HK-2 (cell line): Measurements from ENCODE around the gene KRT81.
A peak's percentile ranks its signal among the peaks of the same experiment; 100 is the strongest.
"Not testable (repeated sequence)": the region's sequence is repeated elsewhere in the genome, so short reads cannot be mapped to it uniquely, and the experiment has no call there.

Experiments
- DNase-seq: peaks from one replicate; pipeline ENCODE4 v3.0.0-alpha.2; 2018; ENCODE audit not compliant: unreplicated experiment

The KRT81 gene

GRCh38 chr12:52296572-52297215 is 5.4 kb upstream of the KRT81 start:
- no peak for DNase-seq

- DNase-seq: no peak
Observed at GRCh38 chr12:52295663-52296062, 4.3 kb upstream of the KRT81 start.

GRCh38 chr12:52294803-52295202 is 3.5 kb upstream of the KRT81 start:
- DNase-seq: no peak

- DNase-seq: no peak
Observed at GRCh38 chr12:52293926-52294325, 2.6 kb upstream of the KRT81 start.

- DNase-seq: not testable (repeated sequence)
Observed at GRCh38 chr12:52290483-52291134, 725 bp downstream of the KRT81 start.

- not testable (repeated sequence) for DNase-seq
Observed at GRCh38 chr12:52287816-52288805, 3.2 kb downstream of the KRT81 start.

- not testable (repeated sequence) for DNase-seq
Observed at GRCh38 chr12:52286857-52287785, 4.2 kb downstream of the KRT81 start.

GRCh38 chr12:52285851-52286530 is 5.3 kb downstream of the KRT81 start:
- DNase-seq: no peak

GRCh38 chr12:52285172-52285745 is 6.1 kb downstream of the KRT81 start:
- DNase-seq: no peak

- no peak for DNase-seq
Observed at GRCh38 chr12:52284562-52285171, 6.7 kb downstream of the KRT81 start.

- peak; percentile 86 for DNase-seq
Observed at GRCh38 chr12:52280796-52281560, 10.4 kb downstream of the KRT81 start.

- DNase-seq: peak; percentile 70
Observed at GRCh38 chr12:52280319-52280795, 11.0 kb downstream of the KRT81 start.

GRCh38 chr12:52279422-52280318 is 11.7 kb downstream of the KRT81 start:
- DNase-seq: peak; percentile 56

- DNase-seq: peak; percentile 89
Observed at GRCh38 chr12:52278575-52279421, 12.5 kb downstream of the KRT81 start.

- no peak for DNase-seq
Observed at GRCh38 chr12:52277486-52278245, 13.7 kb downstream of the KRT81 start.

GRCh38 chr12:52275686-52276085 is 15.6 kb downstream of the KRT81 start:
- no peak for DNase-seq
